Endothelial cell of umbilical vein (primary cell): ENCODE measurements around the gene LRRC28. TPM values are rescaled to one million over a fixed set of nuclear protein-coding genes. Genes with fewer than 3 reads are reported as not detected.

Source experiments
- BruUV-seq: library from RNA; stranded (reverse); fragments of 400-500 nt; replicated peaks from 2 replicates; lab custom pipeline; 2021; lab: Mats Ljungman, UMichigan
- CTCF ChIA-PET: fragments of 300-600, 350-600 bp; sonication (Branson Sonifier 250); formaldehyde crosslinking; loops from one replicate; lab custom pipeline; 2021; ENCODE audit warnings: antibody characterized with exemption, inconsistent platforms; lab: Charles Lee
- POLR2A ChIA-PET: fragments of 300-600, 350-600 bp; sonication (Branson Sonifier 250); formaldehyde crosslinking; loops from one replicate; lab custom pipeline; 2021; ENCODE audit warnings: antibody characterized with exemption, inconsistent platforms; lab: Charles Lee
- DNase-seq: peaks from one replicate; pipeline ENCODE4 v3.0.0-alpha.2; 2011; ENCODE audit warnings: low read depth, low spot score
- FAIRE-seq: peaks from 2 replicates; lab custom pipeline; 2011; peaks lifted over from hg19 to GRCh38; lab: Jason Lieb, UNC
- H2AFZ ChIP-seq: 2 replicates; pipeline ENCODE4 v1.6.0; 2012; ENCODE audit warnings: low read depth, low read length, control low read depth, inconsistent platforms
- H3K27ac ChIP-seq: 2 replicates; pipeline ENCODE4 v1.5.1; 2011; ENCODE audit warnings: low read depth, mild to moderate bottlenecking, control low read depth, low read length, moderate library complexity; ENCODE audit not compliant: insufficient read depth
- H3K27me3 ChIP-seq, 2 experiments: 2 replicates each; pipeline versions ENCODE4 v1.6.0 to v1.6.1; 2011; ENCODE audit warnings: low read length in 2 of 2, mixed read lengths in 1 of 2; ENCODE audit not compliant: control insufficient read depth in 2 of 2, insufficient read depth in 2 of 2
- H3K36me3 ChIP-seq, 2 experiments: 2 replicates in 1 of 2; 3 replicates in 1 of 2; pipeline ENCODE4 v1.5.1; 2011; ENCODE audit warnings: low read length in 2 of 2, mild to moderate bottlenecking in 1 of 2, moderate library complexity in 1 of 2; ENCODE audit not compliant: control insufficient read depth in 2 of 2, insufficient read depth in 2 of 2; ENCODE audit errors: extremely low read depth in 1 of 2
- H3K4me1 ChIP-seq: 3 replicates; pipeline ENCODE4 v1.5.1; 2011; ENCODE audit warnings: mild to moderate bottlenecking, low read length; ENCODE audit not compliant: control insufficient read depth, insufficient read depth; ENCODE audit errors: extremely low read depth
- H3K4me2 ChIP-seq: 2 replicates; pipeline ENCODE4 v1.6.1; 2011; ENCODE audit warnings: low read length, control low read depth, mixed read lengths; ENCODE audit not compliant: insufficient read depth
- H3K4me3 ChIP-seq, 3 experiments: fragments of 200-600 bp in 1 of 3; sonication (generic), shearing (Covaris generic) in 1 of 3; replicated peaks in 1 of 3; 2 replicates each; pipeline ENCODE4 v1.5.1; 2011 to 2016; ENCODE audit warnings: control low read depth in 3 of 3, low read length in 3 of 3, mild to moderate bottlenecking in 2 of 3, inconsistent platforms in 1 of 3, low read depth in 1 of 3, moderate library complexity in 1 of 3; ENCODE audit not compliant: insufficient read depth in 1 of 3
- H3K79me2 ChIP-seq: 2 replicates; pipeline ENCODE4 v1.6.0; 2012; ENCODE audit warnings: low read length, inconsistent platforms; ENCODE audit not compliant: control insufficient read depth, insufficient read depth
- H3K9ac ChIP-seq: replicated peaks from 2 replicates; pipeline ENCODE3; 2011; ENCODE audit warnings: low read length, control low read depth; ENCODE audit not compliant: insufficient read depth; ENCODE audit errors: extremely low read depth
- H3K9me1 ChIP-seq: replicated peaks from 3 replicates; pipeline ENCODE4 v1.6.0; 2011; ENCODE audit warnings: mild to moderate bottlenecking, low read length; ENCODE audit not compliant: control insufficient read depth, insufficient read depth; ENCODE audit errors: extremely low read depth
- H3K9me3 ChIP-seq: replicated peaks from 2 replicates; pipeline ENCODE4 v1.5.1; 2012; ENCODE audit warnings: low read length, inconsistent platforms; ENCODE audit not compliant: control insufficient read depth, insufficient read depth
- H4K20me1 ChIP-seq: replicated peaks from 2 replicates; pipeline ENCODE3; 2011; ENCODE audit warnings: mild to moderate bottlenecking, low read length; ENCODE audit not compliant: control insufficient read depth, insufficient read depth; ENCODE audit errors: extremely low read depth
- CTCF ChIP-seq, 2 donors: IDR thresholded peaks; 1 replicate in 1 of 2; 2 replicates in 1 of 2; pipeline ENCODE4 v1.5.1; 2011; ENCODE audit warnings: low read length in 2 of 2, mild to moderate bottlenecking in 2 of 2, moderate library complexity in 2 of 2, control low read depth in 1 of 2, inconsistent platforms in 1 of 2, low read depth in 1 of 2; ENCODE audit not compliant: insufficient read depth in 1 of 2; ENCODE audit errors: extremely low read depth in 1 of 2
- EZH2 ChIP-seq: IDR thresholded peaks from 2 replicates; pipeline ENCODE4 v1.6.1; 2012; ENCODE audit warnings: borderline replicate concordance, low read depth, mild to moderate bottlenecking, moderate library complexity, low read length, inconsistent platforms; ENCODE audit not compliant: severe bottlenecking
- FOS ChIP-seq: IDR thresholded peaks from 2 replicates; pipeline ENCODE4 v1.6.1; 2011; ENCODE audit warnings: mild to moderate bottlenecking, low read length, moderate library complexity, borderline replicate concordance; ENCODE audit not compliant: insufficient read depth
- GATA2 ChIP-seq: IDR thresholded peaks from 2 replicates; pipeline ENCODE4 v1.7.0; 2011; ENCODE audit warnings: low read depth, mild to moderate bottlenecking, moderate library complexity, mixed read lengths, low read length; ENCODE audit not compliant: insufficient read length, insufficient read depth
- JUN ChIP-seq: IDR thresholded peaks from 2 replicates; pipeline ENCODE4 v1.6.1; 2011; ENCODE audit warnings: borderline replicate concordance, low read depth; ENCODE audit not compliant: insufficient read length, insufficient read depth
- MAX ChIP-seq: IDR thresholded peaks from 2 replicates; pipeline ENCODE4 v1.6.1; 2011; ENCODE audit not compliant: insufficient read depth, insufficient read length
- MYC ChIP-seq: IDR thresholded peaks from one replicate; pipeline ENCODE4 v1.6.1; 2011; ENCODE audit warnings: mild to moderate bottlenecking, low read depth, low read length
- POLR2A ChIP-seq: IDR thresholded peaks from 2 replicates; pipeline ENCODE4 v1.6.1; 2012; ENCODE audit warnings: low read depth, mild to moderate bottlenecking, control low read depth, low read length
- POLR2AphosphoS5 ChIP-seq: IDR thresholded peaks from 2 replicates; pipeline ENCODE4 v1.6.1; 2012; ENCODE audit warnings: low read depth, mild to moderate bottlenecking, control low read depth, low read length, moderate library complexity; ENCODE audit not compliant: insufficient read depth
- dilution Hi-C: fragments of 300-500 bp; cut with MboI; formaldehyde crosslinking; loops from one replicate; pipeline ENCODE4 v1.15.0; 2019; ENCODE audit warnings: low sequenced_read_pairs; ENCODE audit not compliant: extremely low pct_ligation_motif_present
- intact Hi-C: fragments of 100-400 bp; cut with micrococcal nuclease; formaldehyde crosslinking; loops from one replicate; pipeline ENCODE4 v1.10.0; 2022
- polyA plus RNA-seq, 4 experiments: library from polyadenylated mRNA; depleted of rRNA in 3 of 4; stranded (reverse) in 3 of 4; unstranded in 1 of 4; fragments of >200 nt; gene quantifications; 2 replicates each; pipeline versions ENCODE4 v1.2.1 to v1.2.3, GENCODE V29; 2011 to 2012; ENCODE audit warnings: missing spikeins in 1 of 4
- total RNA-seq: library from RNA; stranded (reverse); gene quantifications from 2 replicates; pipeline ENCODE4 v1.2.3, GENCODE V29; 2021

Gene LRRC28
- total and polyA plus RNA-seq, 2 donors (not counting 3 experiments of a cell fraction or from before 2014, with no cell fraction given): 19.6 to 26.7 TPM

- H3K79me2 ChIP-seq: no peaks in the 10 kb centered on the region
- BruUV-seq: no TSS peak
- H3K4me3 ChIP-seq: no peak overlapping the region
- dilution Hi-C loops: no loop called here
- DNase-seq (no peak), FAIRE-seq (no peak)
- H3K9me3 ChIP-seq: no peaks in the 10 kb centered on the region
- no peaks in the 10 kb centered on the region for H3K27me3 ChIP-seq
- intact Hi-C loops: no loop called here
- no peak overlapping the region for H2AFZ ChIP-seq
- ChIA-PET CTCF (interaction anchor here (0.8 to 1.5 kb wide), 2 partner anchors 22 to 272 kb away, joined by 3 to 6 read pairs; no protein-coding TSS in a partner anchor), POLR2A (no interaction called here)
- H3K36me3 ChIP-seq: no peaks in the 10 kb centered on the region
- no peak overlapping the region for H3K27ac ChIP-seq
- TF ChIP-seq MYC: no peak
- TF ChIP-seq JUN: no peak
- no peak for TF ChIP-seq MAX
- TF ChIP-seq GATA2: no peak
- no peak for TF ChIP-seq FOS
- TF ChIP-seq POLR2A: no peak
- TF ChIP-seq EZH2: no peak
- TF ChIP-seq CTCF (IDR thresholded peaks at IDR 0.05; ENCODE audit: extremely low read depth in 1 of 2, insufficient read depth in 1 of 2, low read depth in 1 of 2, low read length in 2 of 2): no peak
- TF ChIP-seq POLR2AphosphoS5: no peak
- H4K20me1 ChIP-seq: no peaks in the 10 kb centered on the region
- H3K9ac ChIP-seq: no peak overlapping the region
- H3K4me2 ChIP-seq: no peak overlapping the region
- H3K9me1 ChIP-seq: no peaks in the 10 kb centered on the region
- peaks cover 2% of the 10 kb centered on the region for H3K4me1 ChIP-seq
Observed at GRCh38 chr15:99431661-99432091, 180.4 kb downstream of the LRRC28 start.
